K562 (cell line): ENCODE measurements around the gene EPM2A. TPM values are rescaled to one million over a fixed set of nuclear protein-coding genes. Genes with fewer than 3 reads are reported as not detected.

ENCODE experiments used
- ATAC-seq: fragments of 200-7000 bp; cut with Tn5 transposase; 3 replicates; pipeline ENCODE4 v1.9.1; 2020; ENCODE audit warnings: moderate library complexity
- BruUV-seq: library from RNA; stranded (reverse); fragments of 400-500 nt; replicated peaks from 2 replicates; lab custom pipeline; 2021; lab: Mats Ljungman, UMichigan
- CTCF ChIA-PET: fragments of 300-600 bp; formaldehyde crosslinking; extraction: SDS; loops from one replicate; lab custom pipeline; 2021; ENCODE audit warnings: low intra/inter-chr PET ratio; lab: Yijun Ruan, JAX
- POLR2A ChIA-PET: fragments of 300-600, 350-650 bp; sonication (Branson Sonifier 250); formaldehyde crosslinking; extraction: SDS; loops from one replicate; lab custom pipeline; 2021; ENCODE audit warnings: antibody characterized with exemption, inconsistent platforms; lab: Yijun Ruan, JAX
- DNase-seq, 4 experiments: peaks; one replicate each; pipeline versions ENCODE4 v3.0.0 to v3.0.0-alpha.2; 2011 to 2018; ENCODE audit warnings: low spot score in 3 of 4, mixed read lengths in 3 of 4; ENCODE audit errors: extremely low read depth in 1 of 4
- FAIRE-seq: peaks from 2 replicates; lab custom pipeline; 2011; peaks lifted over from hg19 to GRCh38; lab: Jason Lieb, UNC
- H2AFZ ChIP-seq: 2 replicates; pipeline ENCODE4 v1.6.0; 2011; ENCODE audit warnings: low read depth, low read length, control low read depth, inconsistent platforms
- H3K27ac ChIP-seq: fragments of 200-600 bp; 3 replicates; pipeline ENCODE4 v1.8.0; 2011; ENCODE audit warnings: low read depth, mild to moderate bottlenecking, control low read depth, inconsistent platforms, low read length, moderate library complexity, mixed read lengths; ENCODE audit errors: extremely low read depth
- H3K27me3 ChIP-seq, 2 experiments: fragments of 300-600 bp in 1 of 2; 2 replicates in 1 of 2; 3 replicates in 1 of 2; pipeline versions ENCODE4 v1.6.0 to v1.8.0; 2011; ENCODE audit warnings: inconsistent platforms in 2 of 2, low read length in 2 of 2, mild to moderate bottlenecking in 1 of 2, mixed read lengths in 1 of 2, moderate library complexity in 1 of 2; ENCODE audit not compliant: control insufficient read depth in 2 of 2, insufficient read depth in 2 of 2
- H3K36me3 ChIP-seq: fragments of 300-600 bp; 3 replicates; pipeline ENCODE4 v1.8.0; 2011; ENCODE audit warnings: mild to moderate bottlenecking, low read length, inconsistent platforms; ENCODE audit not compliant: control insufficient read depth, insufficient read depth
- H3K4me1 ChIP-seq, 2 experiments: fragments of 200-600 bp in 1 of 2; replicated peaks in 1 of 2; 2 replicates in 1 of 2; 3 replicates in 1 of 2; pipeline versions ENCODE4 v1.5.1 to v1.8.0; 2011; ENCODE audit warnings: inconsistent platforms in 2 of 2, low read length in 2 of 2, mild to moderate bottlenecking in 1 of 2, mixed read lengths in 1 of 2, moderate library complexity in 1 of 2; ENCODE audit not compliant: control insufficient read depth in 2 of 2, insufficient read depth in 2 of 2
- H3K4me2 ChIP-seq: 2 replicates; pipeline ENCODE4 v1.6.1; 2011; ENCODE audit warnings: low read length, control low read depth, inconsistent platforms, mixed read lengths; ENCODE audit not compliant: insufficient read depth
- H3K4me3 ChIP-seq: fragments of 200-600 bp; sonication (generic), shearing (Covaris generic); 2 replicates; pipeline ENCODE4 v1.5.1; 2016; ENCODE audit warnings: control low read depth, inconsistent platforms
- H3K79me2 ChIP-seq: fragments of 200-600 bp; 3 replicates; pipeline ENCODE4 v1.8.0; 2011; ENCODE audit warnings: low read length, inconsistent platforms; ENCODE audit not compliant: control insufficient read depth, insufficient read depth
- H3K9ac ChIP-seq, 2 experiments: 2 replicates each; pipeline versions ENCODE4 v1.6.0 to v1.6.1; 2011; ENCODE audit warnings: low read depth in 2 of 2, low read length in 2 of 2, control low read depth in 1 of 2, inconsistent platforms in 1 of 2, mild to moderate bottlenecking in 1 of 2, mixed read lengths in 1 of 2; ENCODE audit not compliant: insufficient read depth in 1 of 2
- H3K9me1 ChIP-seq: one replicate; pipeline ENCODE4 v1.6.0; 2011; ENCODE audit warnings: inconsistent platforms, mild to moderate bottlenecking, low read length, moderate library complexity; ENCODE audit not compliant: control insufficient read depth, insufficient read depth
- H3K9me3 ChIP-seq: replicated peaks from 2 replicates; pipeline ENCODE4 v1.5.1; 2011; ENCODE audit warnings: low read depth, low read length, inconsistent platforms; ENCODE audit not compliant: control insufficient read depth, insufficient read depth
- H4K20me1 ChIP-seq: replicated peaks from 2 replicates; pipeline ENCODE4 v1.6.1; 2011; ENCODE audit warnings: low read length, inconsistent platforms, mixed read lengths; ENCODE audit not compliant: control insufficient read depth, insufficient read depth
- BCL6 ChIP-seq: fragments of 250-450 bp; sonication (Bioruptor Pico); IDR thresholded peaks from 2 replicates; pipeline ENCODE4 v1.4.0; 2020
- CBX1 ChIP-seq: sonication (generic); IDR thresholded peaks from 2 replicates; pipeline ENCODE4 v1.6.1; 2016; ENCODE audit warnings: antibody characterized with exemption, low read depth, mild to moderate bottlenecking
- HINFP ChIP-seq: fragments of 450-650 bp; conservative IDR thresholded peaks from 2 replicates; pipeline ENCODE4 v1.6.1; 2016; ENCODE audit warnings: missing genetic modification characterization, low read depth, mild to moderate bottlenecking, control low read depth, missing compliant biosample characterization
- PHF8 ChIP-seq: fragments of 200-600 bp; sonication (generic); IDR thresholded peaks from 2 replicates; pipeline ENCODE4 v1.6.1; 2012; ENCODE audit warnings: mixed run types, mild to moderate bottlenecking, inconsistent platforms, low read length, moderate library complexity, borderline replicate concordance
- RBBP5 ChIP-seq: fragments of 200-600 bp; sonication (generic); IDR thresholded peaks from 2 replicates; pipeline ENCODE4 v1.6.1; 2012; ENCODE audit warnings: borderline replicate concordance, mild to moderate bottlenecking, low read length, control low read depth, inconsistent platforms; ENCODE audit not compliant: insufficient read depth, poor library complexity, severe bottlenecking
- SOX6 ChIP-seq: fragments of 450-650 bp; IDR thresholded peaks from 2 replicates; pipeline ENCODE4 v1.6.1; 2014; ENCODE audit warnings: mild to moderate bottlenecking
- TRIM25 ChIP-seq: fragments of 450-650 bp; IDR thresholded peaks from 2 replicates; pipeline ENCODE4 v1.7.0; 2016; ENCODE audit warnings: borderline replicate concordance
- ZBTB2 ChIP-seq: fragments of 450-650 bp; IDR thresholded peaks from 2 replicates; pipeline ENCODE4 v1.6.1; 2016; ENCODE audit warnings: antibody characterized with exemption
- ZNF57 ChIP-seq: fragments of 450-650 bp; formaldehyde crosslinking; IDR thresholded peaks from 2 replicates; pipeline ENCODE4 v1.4.0; 2020; ENCODE audit warnings: mild to moderate bottlenecking, moderate library complexity
- ZNF696 ChIP-seq: fragments of 250-450 bp; sonication (Bioruptor Pico); conservative IDR thresholded peaks from 2 replicates; pipeline ENCODE4 v1.4.0; 2020; ENCODE audit warnings: mild to moderate bottlenecking, moderate library complexity
- ZNF780A ChIP-seq: fragments of 250-450 bp; sonication (Bioruptor Pico); IDR thresholded peaks from 2 replicates; pipeline ENCODE4 v1.5.0; 2021; ENCODE audit warnings: mild to moderate bottlenecking
- WGBS: fragments of 100-300 bp; shearing (Covaris generic); methylation state at CpG from one replicate; pipeline ENCODE4 v1.1.6; 2016; ENCODE audit warnings: low coverage, mixed read lengths; ENCODE audit not compliant: insufficient coverage; ENCODE audit errors: missing lambda C conversion rate; 5-methylcytosine and 5-hydroxymethylcytosine counted together
- in situ Hi-C: fragments of 300-500 bp; cut with MboI; formaldehyde crosslinking; loops from 4 replicates; pipeline ENCODE4 v1.15.0; 2018; ENCODE audit warnings: inconsistent platforms, mixed read lengths
- intact Hi-C: fragments of 100-400 bp; cut with micrococcal nuclease; formaldehyde crosslinking; loops from 2 replicates; pipeline ENCODE4 v1.14.2; 2022
- polyA plus RNA-seq, 8 experiments: library from polyadenylated mRNA; depleted of rRNA in 4 of 8; stranded (reverse) in 5 of 8; unstranded in 3 of 8; fragments of >200 nt; fragmentation: Nextera tagmentation in 2 of 8; fragmentation: Illumina TruSeq in 1 of 8; extraction: Ambion mirVana in 2 of 8; extraction: Trizol in 1 of 8; gene quantifications; 2 replicates each; pipeline versions ENCODE4 v1.2.1 to v1.2.3, GENCODE V29; 2011 to 2014; ENCODE audit warnings: inconsistent platforms in 1 of 8, missing spikeins in 1 of 8
- total RNA-seq, 7 experiments: library from RNA; depleted of rRNA in 6 of 7; stranded (reverse); fragments of >200 nt in 6 of 7; fragmentation: Illumina TruSeq in 2 of 7; extraction: Trizol in 2 of 7; gene quantifications; 2 replicates each; pipeline versions ENCODE4 v1.2.1 to v1.2.3, GENCODE V29; 2011 to 2021; ENCODE audit warnings: low replicate concordance in 1 of 7

The EPM2A gene
- total and polyA plus RNA-seq, 9 of the 15 experiments (the other 6 are each of a cell fraction or from before 2014, with no cell fraction given), result 0.35 to 5.3 (median 2.5) TPM

GRCh38 chr6:145783796-145784195, 48.5 kb upstream of the EPM2A start:
- H3K27ac ChIP-seq, result no peak overlapping the region
- no peak overlapping the region for H3K4me3 ChIP-seq
- ATAC-seq, result no peak
- TF ChIP-seq ZNF696 (CRISPR knock-in tag) (no peak), HINFP (tag) (no peak), SOX6 (no peak)
- peaks cover 6 to 12% of the 10 kb centered on the region in 2 experiments; a peak in 3 of 5 replicates for H3K4me1 ChIP-seq
- DNase-seq, result no peak
- no peaks in the 10 kb centered on the region for H3K27me3 ChIP-seq
- ChIA-PET POLR2A (interaction anchor here (1.3 to 1.8 kb wide), 2 partner anchors 11 to 14 kb away, joined by 5 to 8 read pairs; no protein-coding TSS in a partner anchor), CTCF (no interaction called here)
- in situ Hi-C loops (no loop called here), intact Hi-C loops (loop anchor here (2.0 kb wide), 1 partner anchor 31 kb away; the partner anchor contains the start of gene FBXO30)
- 70% methylated on average over 5 of the region's 5 CpGs for WGBS
- H3K4me2 ChIP-seq, result no peak overlapping the region
- no peaks in the 10 kb centered on the region for H3K36me3 ChIP-seq
- no peaks in the 10 kb centered on the region for H4K20me1 ChIP-seq
- no peaks in the 10 kb centered on the region for H3K9me1 ChIP-seq
- no peaks in the 10 kb centered on the region for H3K79me2 ChIP-seq
- no peak for FAIRE-seq
- BruUV-seq, result no TSS peak
- H2AFZ ChIP-seq, result no peak overlapping the region
- H3K9me3 ChIP-seq, result no peaks in the 10 kb centered on the region
- H3K9ac ChIP-seq, result no peak overlapping the region

GRCh38 chr6:145772846-145773245, 37.5 kb upstream of the EPM2A start:
- H3K9me1 ChIP-seq, result no peaks in the 10 kb centered on the region
- no TSS peak for BruUV-seq
- H3K79me2 ChIP-seq, result no peaks in the 10 kb centered on the region
- H3K4me3 ChIP-seq, result no peak overlapping the region
- no peak for FAIRE-seq
- intact Hi-C loops, result no loop called here
- no peak for ATAC-seq
- H3K9ac ChIP-seq, result no peak overlapping the region
- H3K9me3 ChIP-seq, result no peaks in the 10 kb centered on the region
- no peak overlapping the region for H2AFZ ChIP-seq
- no peak for DNase-seq
- H3K27me3 ChIP-seq, result no peaks in the 10 kb centered on the region
- no peaks in the 10 kb centered on the region for H3K36me3 ChIP-seq
- H3K27ac ChIP-seq, result no peak overlapping the region
- H4K20me1 ChIP-seq, result no peaks in the 10 kb centered on the region
- in situ Hi-C loops, result no loop called here
- ChIA-PET POLR2A (interaction anchor here (0.6 to 2.2 kb wide), 3 partner anchors 12 to 1622 kb away, joined by 3 to 8 read pairs (median 4); partner anchors contain the start of genes FBXO30 and STX11), CTCF (no interaction called here)
- H3K4me1 ChIP-seq, result no peaks in the 10 kb centered on the region
- H3K4me2 ChIP-seq, result no peak overlapping the region
- WGBS, result 11% methylated on average over 1 of the region's 1 CpG
- TF ChIP-seq ZBTB2 (no peak), BCL6 (no peak), PHF8 (no peak), TRIM25 (no peak), ZNF57 (CRISPR knock-in tag) (no peak), RBBP5 (no peak), ZNF780A (CRISPR knock-in tag) (no peak), CBX1 (no peak)
